ENCODE measurements around the gene CDH8. TPM values are rescaled to one million over a fixed set of nuclear protein-coding genes. Genes with fewer than 3 reads are reported as not detected.

The CDH8 gene
- polyA plus RNA-seq, 1 of the 3 experiments (the other 2 are of a cell fraction): 0.05 TPM

DNA sequence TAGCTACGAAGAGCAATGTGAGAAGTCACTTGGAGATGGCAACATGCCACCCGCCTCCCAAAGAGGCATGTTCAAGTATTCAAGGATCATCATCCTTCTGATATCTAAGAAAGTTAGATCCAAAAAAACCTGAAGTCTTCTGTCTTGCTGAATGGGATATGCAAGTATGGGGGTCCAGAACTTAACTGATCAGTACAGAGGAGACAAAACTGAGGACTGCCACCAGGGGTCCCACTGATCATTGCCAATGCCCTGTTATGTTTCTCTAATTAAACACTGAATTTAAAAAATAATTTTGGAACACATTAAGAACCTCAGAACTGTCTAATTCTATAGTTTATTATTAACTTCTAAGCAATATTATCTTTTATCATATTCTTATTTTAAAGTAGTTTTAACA is 99.7 kb downstream of the CDH8 start:
- no peaks in the 10 kb centered on the region for H3F3A ChIP-seq (replicated peaks; ENCODE audit: insufficient read depth)
- CTCF ChIA-PET: interaction anchor here (1.5 kb wide), 1 partner anchor 12 kb away, joined by 6 read pairs; no protein-coding TSS in a partner anchor
- H3K36me3 ChIP-seq (replicated peaks in 1 of 2; ENCODE audit: control insufficient read depth in 1 of 2, insufficient read depth in 2 of 2, low read length in 1 of 2): no peaks in the 10 kb centered on the region
- H3K4me1 ChIP-seq (ENCODE audit: control insufficient read depth in 1 of 2, insufficient read depth in 2 of 2, low read depth in 1 of 2, low read length in 1 of 2): no peaks in the 10 kb centered on the region
- H4K20me1 ChIP-seq (ENCODE audit: insufficient read depth): no peaks in the 10 kb centered on the region
- no peaks in the 10 kb centered on the region for H3K27me3 ChIP-seq (ENCODE audit: insufficient read depth)
- TF ChIP-seq TAF1 (IDR thresholded peaks at IDR 0.05; ENCODE audit: borderline replicate concordance, low read depth, low read length) (no peak), ELF1 (IDR thresholded peaks at IDR 0.05) (no peak), EZH2phosphoT487 (IDR thresholded peaks at IDR 0.05; ENCODE audit: borderline replicate concordance, low read depth) (no peak), MXI1 (IDR thresholded peaks at IDR 0.05; ENCODE audit: low read depth, low read length) (no peak), MEF2A (IDR thresholded peaks at IDR 0.05; ENCODE audit: borderline replicate concordance, low read depth) (no peak), SIN3A (IDR thresholded peaks at IDR 0.05; ENCODE audit: borderline replicate concordance, low read depth, low read length) (no peak), JUND (IDR thresholded peaks at IDR 0.05) (no peak), RXRA (IDR thresholded peaks at IDR 0.05; ENCODE audit: borderline replicate concordance, low read depth) (no peak), GABPA (IDR thresholded peaks at IDR 0.05; ENCODE audit: low read depth) (no peak), RAD21 (IDR thresholded peaks at IDR 0.05; ENCODE audit: low read length) (peak; percentile 36; the same call in 1 of the 2 replicates), NRF1 (IDR thresholded peaks at IDR 0.05; ENCODE audit: low read depth, low read length) (no peak), GATA2 (CRISPR knock-in tag; IDR thresholded peaks at IDR 0.05) (no peak), CHD2 (IDR thresholded peaks at IDR 0.05; ENCODE audit: low read length, partially characterized antibody) (no peak), SMC3 (IDR thresholded peaks at IDR 0.05; ENCODE audit: low read depth, low read length) (peak; percentile 7; the same call in 1 of the 2 replicates), FOXJ3 (CRISPR knock-in tag; IDR thresholded peaks at IDR 0.05) (no peak), POLR2AphosphoS5 (IDR thresholded peaks at IDR 0.05; ENCODE audit: low read depth, low read length) (no peak)
- TF ChIP-seq, protein P1, sequence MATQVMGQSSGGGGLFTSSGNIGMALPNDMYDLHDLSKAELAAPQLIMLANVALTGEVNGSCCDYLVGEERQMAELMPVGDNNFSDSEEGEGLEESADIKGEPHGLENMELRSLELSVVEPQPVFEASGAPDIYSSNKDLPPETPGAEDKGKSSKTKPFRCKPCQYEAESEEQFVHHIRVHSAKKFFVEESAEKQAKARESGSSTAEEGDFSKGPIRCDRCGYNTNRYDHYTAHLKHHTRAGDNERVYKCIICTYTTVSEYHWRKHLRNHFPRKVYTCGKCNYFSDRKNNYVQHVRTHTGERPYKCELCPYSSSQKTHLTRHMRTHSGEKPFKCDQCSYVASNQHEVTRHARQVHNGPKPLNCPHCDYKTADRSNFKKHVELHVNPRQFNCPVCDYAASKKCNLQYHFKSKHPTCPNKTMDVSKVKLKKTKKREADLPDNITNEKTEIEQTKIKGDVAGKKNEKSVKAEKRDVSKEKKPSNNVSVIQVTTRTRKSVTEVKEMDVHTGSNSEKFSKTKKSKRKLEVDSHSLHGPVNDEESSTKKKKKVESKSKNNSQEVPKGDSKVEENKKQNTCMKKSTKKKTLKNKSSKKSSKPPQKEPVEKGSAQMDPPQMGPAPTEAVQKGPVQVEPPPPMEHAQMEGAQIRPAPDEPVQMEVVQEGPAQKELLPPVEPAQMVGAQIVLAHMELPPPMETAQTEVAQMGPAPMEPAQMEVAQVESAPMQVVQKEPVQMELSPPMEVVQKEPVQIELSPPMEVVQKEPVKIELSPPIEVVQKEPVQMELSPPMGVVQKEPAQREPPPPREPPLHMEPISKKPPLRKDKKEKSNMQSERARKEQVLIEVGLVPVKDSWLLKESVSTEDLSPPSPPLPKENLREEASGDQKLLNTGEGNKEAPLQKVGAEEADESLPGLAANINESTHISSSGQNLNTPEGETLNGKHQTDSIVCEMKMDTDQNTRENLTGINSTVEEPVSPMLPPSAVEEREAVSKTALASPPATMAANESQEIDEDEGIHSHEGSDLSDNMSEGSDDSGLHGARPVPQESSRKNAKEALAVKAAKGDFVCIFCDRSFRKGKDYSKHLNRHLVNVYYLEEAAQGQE (IDR thresholded peaks at IDR 0.05; ENCODE audit: low read depth, low read length): no peak
- TF ChIP-seq, protein P2, sequence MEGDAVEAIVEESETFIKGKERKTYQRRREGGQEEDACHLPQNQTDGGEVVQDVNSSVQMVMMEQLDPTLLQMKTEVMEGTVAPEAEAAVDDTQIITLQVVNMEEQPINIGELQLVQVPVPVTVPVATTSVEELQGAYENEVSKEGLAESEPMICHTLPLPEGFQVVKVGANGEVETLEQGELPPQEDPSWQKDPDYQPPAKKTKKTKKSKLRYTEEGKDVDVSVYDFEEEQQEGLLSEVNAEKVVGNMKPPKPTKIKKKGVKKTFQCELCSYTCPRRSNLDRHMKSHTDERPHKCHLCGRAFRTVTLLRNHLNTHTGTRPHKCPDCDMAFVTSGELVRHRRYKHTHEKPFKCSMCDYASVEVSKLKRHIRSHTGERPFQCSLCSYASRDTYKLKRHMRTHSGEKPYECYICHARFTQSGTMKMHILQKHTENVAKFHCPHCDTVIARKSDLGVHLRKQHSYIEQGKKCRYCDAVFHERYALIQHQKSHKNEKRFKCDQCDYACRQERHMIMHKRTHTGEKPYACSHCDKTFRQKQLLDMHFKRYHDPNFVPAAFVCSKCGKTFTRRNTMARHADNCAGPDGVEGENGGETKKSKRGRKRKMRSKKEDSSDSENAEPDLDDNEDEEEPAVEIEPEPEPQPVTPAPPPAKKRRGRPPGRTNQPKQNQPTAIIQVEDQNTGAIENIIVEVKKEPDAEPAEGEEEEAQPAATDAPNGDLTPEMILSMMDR (IDR thresholded peaks at IDR 0.05): peak; percentile 41
- TF ChIP-seq, protein P3, sequence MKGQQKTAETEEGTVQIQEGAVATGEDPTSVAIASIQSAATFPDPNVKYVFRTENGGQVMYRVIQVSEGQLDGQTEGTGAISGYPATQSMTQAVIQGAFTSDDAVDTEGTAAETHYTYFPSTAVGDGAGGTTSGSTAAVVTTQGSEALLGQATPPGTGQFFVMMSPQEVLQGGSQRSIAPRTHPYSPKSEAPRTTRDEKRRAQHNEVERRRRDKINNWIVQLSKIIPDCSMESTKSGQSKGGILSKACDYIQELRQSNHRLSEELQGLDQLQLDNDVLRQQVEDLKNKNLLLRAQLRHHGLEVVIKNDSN (IDR thresholded peaks at IDR 0.05; ENCODE audit: borderline replicate concordance, low read depth): no peak
- TF ChIP-seq, protein P4, sequence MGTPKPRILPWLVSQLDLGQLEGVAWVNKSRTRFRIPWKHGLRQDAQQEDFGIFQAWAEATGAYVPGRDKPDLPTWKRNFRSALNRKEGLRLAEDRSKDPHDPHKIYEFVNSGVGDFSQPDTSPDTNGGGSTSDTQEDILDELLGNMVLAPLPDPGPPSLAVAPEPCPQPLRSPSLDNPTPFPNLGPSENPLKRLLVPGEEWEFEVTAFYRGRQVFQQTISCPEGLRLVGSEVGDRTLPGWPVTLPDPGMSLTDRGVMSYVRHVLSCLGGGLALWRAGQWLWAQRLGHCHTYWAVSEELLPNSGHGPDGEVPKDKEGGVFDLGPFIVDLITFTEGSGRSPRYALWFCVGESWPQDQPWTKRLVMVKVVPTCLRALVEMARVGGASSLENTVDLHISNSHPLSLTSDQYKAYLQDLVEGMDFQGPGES (IDR thresholded peaks at IDR 0.05; ENCODE audit: low read depth, low read length): no peak
- H3K9me2 ChIP-seq: no peaks in the 10 kb centered on the region
- no peaks in the 10 kb centered on the region for H3K9me3 ChIP-seq
- POLR2A ChIA-PET: no interaction called here
- no peak overlapping the region for H3K4me2 ChIP-seq
- no peak overlapping the region for H3K4me3 ChIP-seq (ENCODE audit: low read depth in 2 of 2, low read length in 1 of 2)
- H3K27ac ChIP-seq (ENCODE audit: low read depth in 2 of 2, low read length in 1 of 2): no peak overlapping the region
- no peaks in the 10 kb centered on the region for H3K79me2 ChIP-seq (ENCODE audit: insufficient read depth)
- WGBS (ENCODE audit: low lambda C conversion rate): 50% methylated on average over 2 of the region's 2 CpGs
- H3K9ac ChIP-seq: no peak overlapping the region
- no peak overlapping the region for H2AFZ ChIP-seq (ENCODE audit: low read depth)
- DNase-seq: peak; percentile 22

Data from SK-N-SH (cell line).